GM18502 (cell line): ENCODE results near the gene JAKMIP1.

Experiments used
- ATAC-seq: cut with Tn5 transposase; IDR thresholded peaks from one replicate; pipeline ENCODE4 v1.9.1; 2021; ENCODE audit warnings: mild to moderate bottlenecking; ENCODE audit not compliant: unreplicated experiment, poor library complexity

Gene JAKMIP1

DNA sequence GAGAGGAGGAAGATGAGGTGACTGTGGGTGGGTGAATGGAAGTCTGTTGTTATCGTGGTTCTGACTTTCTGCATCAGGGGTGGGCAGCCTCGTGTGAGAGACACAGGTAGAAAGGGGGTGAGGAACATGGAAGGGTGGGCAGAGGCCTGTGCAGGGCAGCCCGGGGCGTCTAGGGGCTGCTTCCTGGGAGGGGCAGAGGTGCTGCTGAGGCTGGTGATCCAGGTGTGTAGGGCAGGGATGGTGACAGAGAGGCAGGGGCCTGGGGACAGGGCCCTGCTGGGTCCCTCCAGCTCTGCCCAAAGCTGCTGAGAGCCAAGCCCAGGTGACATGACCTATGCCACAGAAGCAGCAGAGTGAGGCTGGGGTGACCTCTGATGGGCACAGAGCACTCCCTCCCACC lies 92.5 kb downstream of the JAKMIP1 start:
- ATAC-seq: no peak

DNA sequence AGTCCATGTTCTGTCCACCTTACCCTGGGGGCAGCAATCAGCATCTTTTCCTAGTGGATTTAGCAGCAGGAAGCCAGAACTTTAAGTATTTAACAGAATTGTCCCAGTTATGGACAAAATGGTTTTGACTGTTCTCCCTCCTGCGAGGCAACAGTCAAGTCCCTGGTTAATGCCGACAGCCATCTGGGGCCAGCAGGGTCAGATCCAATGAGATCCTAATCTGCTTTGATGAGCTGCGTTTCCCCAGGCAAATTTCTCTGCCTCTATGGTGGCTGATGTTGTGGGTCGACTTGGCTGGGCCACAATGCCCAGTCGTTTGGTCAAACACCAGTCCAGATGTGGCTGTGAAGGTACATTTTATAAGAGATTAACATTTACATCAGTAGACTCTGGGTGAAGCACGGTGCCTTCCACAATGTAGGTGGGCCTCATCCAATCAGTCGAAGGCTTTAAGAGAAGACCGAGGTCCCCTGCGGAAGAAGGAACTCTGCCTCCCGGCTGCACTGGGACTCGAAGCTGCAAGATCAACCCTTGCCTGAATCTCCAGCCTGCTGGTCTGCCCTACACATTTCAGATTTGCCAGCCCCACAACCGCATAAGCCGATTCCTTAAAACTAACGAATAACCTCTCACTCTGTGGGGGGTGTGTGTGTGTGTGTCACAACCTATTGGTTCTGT lies 93.1 kb downstream of the JAKMIP1 start:
- ATAC-seq: no peak

DNA sequence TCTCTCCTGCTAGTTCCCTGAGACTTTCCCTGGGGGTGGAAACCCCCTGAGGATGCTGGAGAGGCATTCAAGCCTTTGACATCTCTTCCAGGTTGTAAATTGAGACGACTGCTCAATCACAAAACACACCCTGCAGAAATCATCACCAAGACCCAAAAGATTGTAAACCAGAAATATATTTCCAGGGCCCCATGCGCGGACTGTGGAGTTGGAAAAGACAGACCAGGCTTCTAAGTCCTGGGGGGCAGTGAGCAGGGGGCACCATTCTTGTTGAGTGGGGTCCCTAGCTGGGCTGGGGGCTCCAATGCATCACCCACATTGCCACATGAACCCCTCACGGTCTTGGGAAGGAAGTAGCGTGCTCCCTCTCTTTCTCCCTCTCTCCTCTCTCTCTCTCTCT lies 94.2 kb downstream of the JAKMIP1 start:
- ATAC-seq: no peak

DNA sequence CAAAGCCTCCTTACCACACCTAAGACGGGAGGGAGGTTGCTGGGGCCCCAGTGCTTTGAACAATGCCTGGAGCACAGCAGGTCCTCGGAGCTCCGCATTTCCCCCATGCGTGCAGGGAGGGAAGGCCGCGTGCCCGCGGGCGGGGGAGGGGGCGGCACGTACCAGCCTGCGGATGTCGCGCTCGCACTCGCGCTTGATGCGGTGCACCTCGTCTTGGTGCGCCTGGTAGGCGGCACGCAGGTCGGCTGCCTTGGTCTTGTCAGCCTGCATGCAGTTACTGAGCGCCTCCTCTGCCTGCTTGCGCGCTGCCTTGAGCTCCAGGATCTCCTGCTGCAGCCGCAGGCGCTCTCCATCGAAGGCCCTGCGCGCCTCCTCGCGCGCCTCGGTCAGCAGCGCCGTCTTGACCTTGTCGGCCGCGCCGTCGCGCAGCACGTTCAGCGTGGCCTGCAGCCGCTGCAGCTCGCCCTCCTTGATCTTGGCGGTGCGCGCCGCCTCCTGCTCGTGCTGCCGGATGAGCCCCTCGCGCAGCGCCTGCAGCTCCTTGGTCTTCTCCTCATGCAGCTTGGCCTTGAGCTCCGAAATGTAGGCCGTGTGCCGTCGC lies 94.9 kb downstream of the JAKMIP1 start:
- ATAC-seq: no peak

DNA sequence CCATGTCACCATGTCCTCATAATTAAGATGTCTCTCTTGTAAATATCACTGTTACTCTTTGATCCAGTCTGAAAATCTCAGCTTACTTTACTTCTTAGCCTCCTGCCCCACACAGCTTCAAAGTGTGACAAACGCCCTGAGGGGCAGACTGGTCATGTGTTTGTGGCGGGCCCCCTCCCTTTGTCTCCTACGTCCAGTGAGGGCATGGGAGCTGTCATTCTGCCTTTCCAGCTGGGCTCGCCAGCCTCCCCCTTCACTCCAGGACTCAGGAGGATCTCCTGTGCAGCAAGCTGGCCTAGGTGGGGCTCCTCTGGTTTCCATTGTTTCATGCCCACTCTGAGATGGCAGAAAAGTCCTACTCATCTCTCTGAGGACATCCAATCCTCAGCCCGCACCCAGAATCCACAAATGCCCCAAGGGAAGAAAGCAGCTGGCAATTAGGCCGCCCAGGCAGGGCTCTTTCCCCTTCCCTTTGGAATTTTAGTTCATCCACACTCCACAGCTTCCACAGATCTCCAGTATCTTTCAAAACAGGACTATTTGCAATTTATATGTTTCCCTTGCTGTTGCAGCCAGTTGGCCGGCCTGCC lies 95.7 kb downstream of the JAKMIP1 start:
- no peak for ATAC-seq

DNA sequence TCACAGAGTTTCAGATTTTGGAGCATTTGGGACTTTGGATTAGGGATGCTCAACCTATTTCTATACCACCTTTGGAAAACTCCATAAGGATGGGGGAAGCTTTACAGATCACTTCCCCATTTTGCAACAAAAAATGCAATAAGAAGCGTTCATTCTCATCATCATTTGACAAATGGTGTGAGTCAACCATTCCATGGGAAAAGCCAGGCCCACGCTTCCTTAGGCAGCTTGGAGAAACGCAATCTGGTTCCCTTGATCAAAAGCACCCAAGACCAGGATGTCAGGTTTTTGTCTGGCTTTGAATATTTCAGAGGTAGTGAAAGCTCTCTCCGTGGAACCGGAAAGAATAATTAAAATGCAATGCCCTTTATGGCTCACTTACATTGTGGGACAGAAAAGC lies 102.8 kb downstream of the JAKMIP1 start:
- no peak for ATAC-seq

DNA sequence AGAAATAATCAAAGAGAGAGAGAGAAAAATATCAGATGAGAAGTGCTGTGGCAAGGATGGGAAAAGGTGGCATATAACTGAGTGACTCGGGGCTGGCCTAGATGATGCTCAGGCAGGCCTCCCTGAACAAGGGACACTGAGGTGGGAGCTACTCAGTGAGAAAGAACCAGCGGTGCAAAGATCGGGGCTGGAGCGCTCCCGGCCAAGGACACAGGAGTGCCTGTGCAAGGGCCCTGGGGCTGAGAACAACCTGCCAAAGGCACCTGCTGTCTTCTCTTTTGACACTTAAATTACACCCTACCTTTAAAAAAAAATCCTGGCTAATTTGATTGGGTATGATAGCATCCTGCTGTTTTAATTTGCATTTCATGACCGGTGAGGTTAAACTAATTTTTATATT lies 104.5 kb downstream of the JAKMIP1 start:
- no peak for ATAC-seq

DNA sequence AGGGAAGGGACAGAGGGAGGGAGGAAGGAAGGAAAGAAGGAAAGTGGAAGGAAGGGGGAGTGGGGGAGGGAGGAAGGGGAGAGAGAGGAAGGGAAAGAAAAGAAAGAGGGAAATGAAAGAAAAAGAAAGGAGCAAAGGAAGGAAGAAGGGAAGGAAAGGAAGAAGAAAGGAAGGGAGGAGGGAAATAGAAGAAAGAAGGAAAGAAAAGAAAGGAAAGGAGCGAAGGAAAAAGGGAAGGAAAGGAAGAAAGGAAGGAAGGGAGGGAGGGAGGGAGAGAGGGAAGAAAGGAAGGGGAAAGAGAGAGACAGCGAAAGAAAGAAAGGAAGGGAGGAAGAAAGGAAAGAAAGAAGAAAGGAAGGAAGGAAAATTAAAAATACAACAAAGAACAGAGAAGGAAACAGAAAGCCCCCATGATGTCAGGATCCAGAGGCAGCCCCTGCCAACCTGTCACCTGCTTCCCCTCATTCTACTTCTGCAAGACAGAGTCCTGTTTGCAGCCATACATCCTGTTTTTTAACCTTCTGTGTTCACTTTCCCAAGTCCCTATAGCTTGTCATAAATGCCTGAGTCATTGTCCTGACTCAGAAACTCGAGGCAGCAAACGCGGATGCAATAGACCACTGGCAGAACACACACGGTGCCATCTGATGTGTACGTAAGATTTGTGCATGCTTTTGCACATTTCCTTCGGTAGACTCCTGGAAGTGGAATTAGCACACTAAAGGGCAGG lies 105.2 kb downstream of the JAKMIP1 start:
- no peak for ATAC-seq

DNA sequence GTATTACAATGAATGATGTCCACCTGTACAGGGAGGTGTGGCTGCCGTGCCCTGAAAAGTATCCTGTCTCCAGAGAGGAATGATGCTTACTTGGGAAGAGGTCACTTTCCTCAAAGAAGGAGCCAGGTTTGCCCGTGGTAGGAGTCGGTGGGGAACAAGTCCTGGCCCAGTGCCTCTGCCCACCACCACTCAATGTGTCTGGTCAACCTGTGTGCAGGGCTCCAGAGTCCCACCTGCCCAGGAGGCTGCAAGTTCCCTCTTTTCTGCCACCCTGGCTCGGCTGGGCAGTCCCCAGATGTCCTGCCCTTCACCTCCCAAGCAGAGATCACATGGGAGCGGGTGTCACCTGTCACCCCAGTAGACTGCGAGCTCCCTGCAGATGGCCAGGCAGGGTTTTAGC lies 106.7 kb downstream of the JAKMIP1 start:
- ATAC-seq: no peak

DNA sequence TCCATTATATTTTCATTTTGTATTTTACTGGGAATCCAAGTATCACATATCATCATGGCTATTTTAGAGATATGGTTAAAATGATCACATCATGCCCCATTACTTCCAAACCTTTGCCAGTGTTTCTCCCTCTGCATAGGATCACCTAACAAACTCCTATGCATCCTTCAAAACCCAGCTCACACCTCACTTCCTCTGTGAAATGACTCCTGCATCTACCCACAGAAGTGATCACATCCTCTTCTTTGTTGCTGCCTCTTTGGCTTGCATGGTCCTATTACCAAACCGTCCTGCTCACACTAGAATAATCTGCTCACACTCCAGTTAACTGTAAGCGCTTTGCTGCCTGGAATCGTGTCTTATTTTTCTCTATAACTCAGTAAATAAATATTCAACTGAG lies 107.4 kb downstream of the JAKMIP1 start:
- ATAC-seq: no peak

DNA sequence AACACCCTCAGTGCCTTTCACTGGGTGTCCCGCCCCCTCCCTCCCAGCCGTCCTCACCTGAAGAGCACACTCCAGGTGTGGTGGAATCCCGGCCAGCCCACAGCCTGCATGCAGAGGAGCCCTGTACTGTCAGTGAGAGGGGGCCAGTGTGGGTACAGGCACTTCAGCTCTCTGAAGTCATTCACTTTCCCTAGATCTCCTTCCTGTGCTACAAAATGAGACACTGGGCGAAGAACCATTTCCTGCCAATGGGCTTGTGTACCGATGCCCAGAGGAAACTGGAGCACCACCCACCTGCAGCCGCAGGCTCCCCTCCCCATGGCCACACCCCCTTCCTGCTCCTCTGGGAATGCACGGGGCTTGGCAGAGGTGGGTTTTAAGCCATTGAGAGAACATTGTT lies 108.2 kb downstream of the JAKMIP1 start:
- ATAC-seq: no peak

DNA sequence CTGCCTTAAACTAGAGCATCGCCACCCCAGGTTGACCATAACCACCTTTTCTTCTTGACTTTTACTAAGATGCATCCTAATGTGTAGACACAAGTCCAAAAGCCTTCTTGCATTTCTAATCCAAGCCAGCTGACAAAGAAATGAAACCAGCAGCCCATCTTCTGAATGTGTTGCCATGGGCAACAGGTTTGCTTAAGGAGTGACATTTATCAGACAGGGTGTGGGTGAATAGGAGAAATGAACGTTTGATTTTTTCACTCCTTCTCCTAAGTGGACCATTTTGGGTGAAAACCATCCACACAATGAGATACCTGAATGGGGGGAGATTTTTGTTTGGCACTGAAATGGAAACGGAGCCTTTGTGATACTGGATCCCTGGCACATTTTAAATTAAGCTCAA lies 109.4 kb downstream of the JAKMIP1 start:
- ATAC-seq: no peak

DNA sequence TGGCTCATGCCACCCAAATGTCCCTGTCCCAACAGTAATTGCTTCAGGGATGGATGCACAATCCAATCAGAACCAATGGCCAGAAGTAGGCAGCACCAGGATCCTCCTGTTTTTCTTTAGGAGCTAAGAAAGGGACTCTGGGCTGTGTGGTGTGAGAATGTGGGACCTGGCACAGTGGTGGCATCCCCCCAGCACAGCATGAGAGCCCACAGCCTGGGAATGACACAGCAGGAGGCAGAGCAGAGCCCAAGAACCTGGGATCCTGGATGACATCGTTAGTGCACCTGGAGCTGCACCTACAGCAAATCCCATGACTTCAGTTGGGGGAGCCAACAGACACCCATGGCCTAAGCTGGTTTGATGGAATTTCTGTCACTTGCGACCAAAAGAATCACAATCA lies 111.4 kb downstream of the JAKMIP1 start:
- no peak for ATAC-seq

DNA sequence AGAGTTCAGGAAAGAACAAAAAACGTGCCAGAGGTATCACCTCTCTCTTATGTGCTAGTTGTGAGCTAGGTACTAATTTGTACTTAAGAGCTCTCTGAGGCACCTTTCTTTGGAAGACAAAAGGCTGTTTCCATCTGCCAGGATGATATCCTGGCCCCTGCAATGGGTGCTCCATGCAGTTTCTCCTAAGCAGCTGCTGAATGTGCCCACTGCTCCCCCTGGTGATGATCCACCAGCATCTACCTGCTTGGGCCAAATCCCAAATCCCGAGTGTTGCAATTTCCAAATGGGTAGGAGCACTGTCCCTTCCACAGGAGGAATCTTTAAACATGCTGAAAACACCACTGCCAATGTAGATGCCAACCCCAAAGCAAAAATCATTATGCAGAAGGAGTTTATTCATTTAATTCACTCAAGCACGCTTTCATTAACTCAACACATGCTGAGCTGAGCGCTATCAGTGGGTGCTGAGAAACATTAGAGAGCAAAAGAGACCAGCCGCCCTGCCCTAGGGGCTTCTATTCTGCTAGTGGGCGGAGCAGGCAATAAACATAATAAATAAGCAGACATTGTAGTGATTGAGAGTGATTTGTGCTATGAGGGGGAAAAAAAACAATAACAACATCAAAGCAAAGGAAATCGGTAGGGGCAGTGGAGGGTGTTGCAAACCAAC lies 112.5 kb downstream of the JAKMIP1 start:
- ATAC-seq: no peak

DNA sequence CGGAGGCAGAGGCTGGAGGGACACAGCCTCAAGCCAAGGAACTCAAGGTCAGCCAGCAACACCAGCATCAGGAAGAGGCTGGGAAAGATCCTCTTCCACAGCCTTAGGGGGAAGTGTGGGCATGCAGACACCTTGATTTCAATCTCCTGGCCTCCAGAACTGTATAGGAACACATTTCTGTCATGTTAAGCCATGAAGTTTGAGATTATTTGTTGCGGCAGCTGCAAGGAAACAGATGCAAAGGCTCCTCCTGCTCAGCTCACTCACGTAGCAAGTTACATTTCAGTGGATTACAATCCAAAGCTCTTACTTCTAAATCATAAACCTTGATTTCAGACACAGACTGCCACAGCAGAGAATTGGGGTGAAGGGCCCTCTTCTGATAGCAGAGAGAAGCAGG lies 113.5 kb downstream of the JAKMIP1 start:
- ATAC-seq: no peak

DNA sequence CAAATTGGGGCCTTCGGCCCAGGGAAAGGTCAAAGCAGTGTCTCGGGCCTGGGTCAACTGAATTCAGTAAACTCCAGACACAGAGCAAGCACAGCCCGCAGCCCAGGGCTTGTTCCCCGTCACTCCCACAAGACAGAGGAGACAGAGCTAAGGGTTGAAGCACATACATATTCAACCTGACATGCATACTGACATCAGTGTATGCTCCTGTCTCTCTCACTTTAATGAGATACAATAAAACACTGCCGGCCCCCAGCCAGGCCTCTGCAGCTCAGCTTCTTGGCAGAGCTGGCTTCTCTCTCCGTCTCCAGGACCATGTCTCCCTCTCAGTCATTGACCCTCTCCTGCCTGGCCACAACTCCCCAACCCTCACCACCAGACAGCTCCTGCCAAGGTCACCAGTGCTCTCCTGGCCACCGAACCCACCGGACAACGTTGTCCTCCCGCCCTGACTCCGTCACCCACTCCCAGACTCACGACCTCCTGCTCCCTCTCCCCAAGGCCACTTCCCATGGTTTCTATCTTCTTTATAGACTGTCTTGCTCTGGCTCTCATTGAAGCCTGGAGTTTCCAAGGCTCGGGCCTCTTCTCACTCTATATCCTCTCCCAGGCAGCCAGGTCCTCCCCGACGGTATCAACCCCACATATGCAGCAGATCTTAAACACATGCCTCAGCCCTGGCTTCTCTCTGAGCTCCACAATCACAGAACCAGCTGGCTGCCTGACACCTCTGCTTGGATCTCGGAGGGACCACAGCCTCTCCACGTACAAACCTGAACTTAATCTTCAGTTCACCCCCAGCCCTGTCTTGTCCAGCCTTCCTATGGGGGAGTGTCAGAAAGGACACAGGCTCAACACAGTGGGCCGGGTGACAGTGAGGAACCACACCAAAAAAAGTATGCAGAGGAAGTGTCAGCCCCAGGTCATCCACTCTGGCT lies 114.4 kb downstream of the JAKMIP1 start:
- no peak for ATAC-seq

DNA sequence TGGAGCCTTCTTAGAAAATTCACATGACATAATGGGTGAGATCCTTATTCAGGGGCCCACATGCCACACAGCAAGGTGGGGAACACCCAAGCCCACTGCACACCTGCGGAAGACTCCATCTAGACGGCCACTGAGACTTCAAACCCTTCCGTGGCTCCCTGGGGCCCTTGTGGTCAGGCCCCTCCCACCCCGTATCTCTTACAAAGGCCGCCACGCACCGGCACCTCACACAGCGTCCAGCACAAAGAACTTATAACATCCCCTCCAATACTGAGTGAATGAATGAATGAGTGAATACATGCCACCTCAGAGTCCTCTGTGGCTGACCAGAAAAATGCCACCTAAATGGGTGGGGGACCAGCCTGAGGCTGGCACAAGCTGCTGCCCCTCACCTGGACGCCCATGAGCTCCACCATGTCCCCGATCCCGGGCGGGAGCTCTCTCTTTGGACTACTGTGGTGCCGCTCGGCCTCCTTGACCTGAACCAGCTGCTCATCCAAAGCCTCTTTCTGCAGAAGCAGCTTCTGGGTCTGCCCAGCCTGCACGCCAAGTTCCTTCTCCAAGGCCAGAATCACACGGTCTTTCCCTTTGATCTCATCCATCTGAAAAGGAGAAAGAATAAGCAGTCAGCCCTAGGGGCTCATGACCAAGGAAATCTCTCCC lies 115.2 kb downstream of the JAKMIP1 start:
- no peak for ATAC-seq

DNA sequence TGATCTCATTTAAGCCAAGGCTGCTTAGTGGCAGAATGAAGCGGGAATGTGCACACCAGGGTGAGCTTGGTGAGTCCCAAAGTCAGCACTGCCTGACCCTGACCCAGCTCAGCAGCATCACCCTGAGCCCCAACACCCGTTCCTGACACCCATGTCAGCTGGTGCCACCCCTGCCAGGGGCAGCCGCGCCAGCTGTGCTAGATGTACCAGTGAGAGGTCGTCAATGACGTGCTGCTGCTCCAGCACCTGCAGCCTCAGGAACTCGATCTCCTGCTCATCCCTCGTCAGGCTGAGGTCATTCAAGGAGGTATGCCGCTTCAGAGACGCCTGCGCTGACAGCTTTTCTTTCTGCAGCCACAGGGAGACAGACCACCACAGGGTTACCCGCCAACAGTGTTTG lies 120.4 kb downstream of the JAKMIP1 start:
- ATAC-seq: no peak

DNA sequence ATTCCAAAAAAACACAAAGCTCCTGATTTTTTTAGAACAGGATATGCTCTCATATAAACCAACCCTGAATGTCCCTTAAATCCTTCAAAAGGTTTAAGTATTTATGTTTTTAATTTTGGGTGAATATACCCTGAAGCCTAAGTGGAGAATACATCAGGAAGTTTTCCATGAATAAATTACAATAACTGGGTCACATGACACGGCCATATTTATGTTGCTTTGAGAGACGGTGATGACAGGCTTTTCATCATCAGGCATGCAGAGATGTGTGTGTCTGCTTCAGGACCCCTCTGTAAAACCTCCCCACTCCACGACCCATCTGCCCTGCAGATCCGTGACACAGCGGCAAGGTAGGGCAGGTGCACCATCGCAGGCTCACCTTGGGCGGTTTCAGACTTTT lies 121.8 kb downstream of the JAKMIP1 start:
- ATAC-seq: no peak
